ENCODE measurements around the gene GRIK2.

DNA sequence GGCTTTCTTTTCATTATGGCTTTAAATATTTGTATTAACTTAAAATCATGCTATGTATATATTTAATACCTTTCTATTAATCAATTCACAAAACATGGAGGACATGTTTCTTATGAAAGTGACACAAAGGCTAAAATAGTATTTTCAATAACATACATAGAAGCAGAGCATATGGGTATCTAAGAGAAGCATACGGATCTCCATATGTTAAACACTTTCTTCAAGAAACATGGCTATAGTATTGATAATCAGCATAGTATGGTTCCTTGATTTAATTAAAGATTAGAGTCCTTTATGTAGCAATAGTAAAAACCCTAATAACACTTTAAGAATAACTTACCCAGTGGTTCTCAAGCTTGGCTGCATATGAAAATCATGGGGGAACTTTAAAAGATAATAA is 58.5 kb downstream of the GRIK2 start:
- TF ChIP-seq, protein P1, sequence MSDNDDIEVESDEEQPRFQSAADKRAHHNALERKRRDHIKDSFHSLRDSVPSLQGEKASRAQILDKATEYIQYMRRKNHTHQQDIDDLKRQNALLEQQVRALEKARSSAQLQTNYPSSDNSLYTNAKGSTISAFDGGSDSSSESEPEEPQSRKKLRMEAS (IDR thresholded peaks at IDR 0.05; ENCODE audit: insufficient read depth, insufficient read length), result no peak
- TF ChIP-seq POLR2AphosphoS5 (IDR thresholded peaks at IDR 0.05; ENCODE audit: insufficient read depth, low read depth, low read length), result no peak

All from endothelial cell of umbilical vein (primary cell).